Measurements from ENCODE around the gene DALRD3. TPM values are rescaled to one million over a fixed set of nuclear protein-coding genes. Genes with fewer than 3 reads are reported as not detected.

Gene DALRD3
- total RNA-seq, 2 donors from 2014 or later = 50.2 to 60.3 TPM

DNA sequence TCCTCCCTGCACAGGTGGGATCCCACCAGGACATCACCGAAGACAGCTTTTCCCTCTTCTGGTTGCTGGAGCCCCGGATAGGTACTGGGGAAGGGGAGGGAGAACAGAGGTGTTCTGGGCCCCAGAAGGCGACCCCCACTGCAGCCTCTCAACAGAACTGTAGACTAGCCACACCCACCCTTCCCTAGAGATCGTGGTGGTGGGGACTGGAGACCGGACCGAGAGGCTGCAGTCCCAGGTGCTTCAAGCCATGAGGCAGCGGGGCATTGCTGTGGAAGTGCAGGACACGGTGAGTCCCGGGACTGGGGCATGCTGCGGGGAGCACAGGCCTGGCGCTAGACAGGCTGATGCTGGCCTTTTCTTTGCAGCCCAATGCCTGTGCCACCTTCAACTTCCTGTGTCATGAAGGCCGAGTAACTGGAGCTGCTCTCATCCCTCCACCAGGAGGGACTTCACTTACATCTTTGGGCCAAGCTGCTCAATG lies 4.3 kb upstream of the DALRD3 start:
- DNase-seq (ENCODE audit: low spot score) = no peak
- Histone ChIP-seq H3K27ac (peak overlapping the region; percentile 99 to 100), H3K27me3 (replicated peaks; ENCODE audit: insufficient read depth) (no peaks in the 10 kb centered on the region), H3K9me3 (no peaks in the 10 kb centered on the region), H3K4me1 (replicated peaks) (no peaks in the 10 kb centered on the region), H3K4me3 (peak overlapping the region; percentile 79 to 86), H3K36me3 (peaks cover 7 to 8% of the 10 kb centered on the region in 2 donors)
- intact Hi-C loops (cut with DNase I) = loop anchor here (5.0 kb wide), 1 partner anchor 70 kb away; the partner anchor contains the start of gene QRICH1
- TF ChIP-seq POLR2AphosphoS5 (IDR thresholded peaks at IDR 0.05) = no peak
- no peak for TF ChIP-seq POLR2A (IDR thresholded peaks at IDR 0.05)
- TF ChIP-seq CTCF (IDR thresholded peaks at IDR 0.05) = no peak
- WGBS = 20% methylated on average over 11 of the region's 12 CpGs

DNA sequence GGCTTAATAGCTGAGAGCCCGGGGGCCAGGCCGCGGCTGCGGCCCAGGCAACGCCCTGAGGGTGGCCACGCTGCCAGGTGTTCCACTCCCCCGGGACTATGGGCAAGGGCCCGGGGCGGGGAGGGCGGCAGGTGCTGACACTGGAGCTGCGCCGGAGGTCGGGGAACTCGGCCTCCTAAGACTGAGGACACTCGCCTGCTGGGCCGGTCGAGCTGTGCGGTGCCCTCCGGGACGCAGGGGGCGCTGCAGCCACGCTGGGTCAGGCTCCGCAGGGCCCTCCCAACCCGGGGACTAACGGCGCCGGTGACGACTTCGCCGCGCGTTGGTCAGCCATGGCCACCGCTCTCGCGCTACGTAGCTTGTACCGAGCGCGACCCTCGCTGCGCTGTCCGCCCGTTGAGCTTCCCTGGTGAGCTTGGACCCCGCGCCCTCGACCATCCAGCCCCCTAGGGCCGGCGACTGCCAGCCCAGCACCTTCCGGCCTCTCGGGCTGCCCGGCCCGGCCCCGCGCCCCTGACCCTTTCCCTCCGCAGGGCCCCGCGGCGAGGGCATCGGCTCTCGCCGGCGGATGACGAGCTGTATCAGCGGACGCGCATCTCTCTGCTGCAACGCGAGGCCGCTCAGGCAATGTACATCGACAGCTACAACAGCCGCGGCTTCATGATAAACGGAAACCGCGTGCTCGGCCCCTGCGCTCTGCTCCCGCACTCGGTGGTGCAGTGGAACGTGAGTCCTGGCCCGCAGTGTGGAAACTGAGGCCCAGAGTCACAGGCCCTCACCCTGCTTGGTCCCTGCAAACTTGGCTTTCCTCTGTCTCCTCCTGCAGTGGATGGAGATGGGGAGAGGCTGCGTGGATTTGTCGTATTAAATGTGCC lies 3.7 kb upstream of the DALRD3 start, which contains the start of gene NDUFAF3:
Gene NDUFAF3, plus strand, starts transcription at position 309 of the 875 bp plus-strand sequence. Its CDS starts 24 bp downstream, at position 333.
- no peaks in the 10 kb centered on the region for H3K9me3 ChIP-seq
- DNase-seq (ENCODE audit: low spot score) = peak; percentile 87
- TF ChIP-seq POLR2AphosphoS5 (IDR thresholded peaks at IDR 0.05) (peak; percentile 48), CTCF (IDR thresholded peaks at IDR 0.05) (peak; percentile 85 to 99 (median 92)), POLR2A (IDR thresholded peaks at IDR 0.05) (peak; percentile 53)
- peak within 1 kb of the TSS; percentile 99 to 100 for H3K27ac ChIP-seq
- peaks cover 2% of the 10 kb centered on the region for H3K4me1 ChIP-seq (replicated peaks)
- 1% methylated on average over 30 of the region's 83 CpGs for WGBS
- peaks cover 7 to 8% of the 10 kb centered on the region in 2 donors for H3K36me3 ChIP-seq
- intact Hi-C loops (cut with DNase I) = loop anchor here (5.0 kb wide), 1 partner anchor 70 kb away; the partner anchor contains the start of gene QRICH1
- peak within 1 kb of the TSS; percentile 79 to 86 for H3K4me3 ChIP-seq
- no peaks in the 10 kb centered on the region for H3K27me3 ChIP-seq (replicated peaks; ENCODE audit: insufficient read depth)

DNA sequence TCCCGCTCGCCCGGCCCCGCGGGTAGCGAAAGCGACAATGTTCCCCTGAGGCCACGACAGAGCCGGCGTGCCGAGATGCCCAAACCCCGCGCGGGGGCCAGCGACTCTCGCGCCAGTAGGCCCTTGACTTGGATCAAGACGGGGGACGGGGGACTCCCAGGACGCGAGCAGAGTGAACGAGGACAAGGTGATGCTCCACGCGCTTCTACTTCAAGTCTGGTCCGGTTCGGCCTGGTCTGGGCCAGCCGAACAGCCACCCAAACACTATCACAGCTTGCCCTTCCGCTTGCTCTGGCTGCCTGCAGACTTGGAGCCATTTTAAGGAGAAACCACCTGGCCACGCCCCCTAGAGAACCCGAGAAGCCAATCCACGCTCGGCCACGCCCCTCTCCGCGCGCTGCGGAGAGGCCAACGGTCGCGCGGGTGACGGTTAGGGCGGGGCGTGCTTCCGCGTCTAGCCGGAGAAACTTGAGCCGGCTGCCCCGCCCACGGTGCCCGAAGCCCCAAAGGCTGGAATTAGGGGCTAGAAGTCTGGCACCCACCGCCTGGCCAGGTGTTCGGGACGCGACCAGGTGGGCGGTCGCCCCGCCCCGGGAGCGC lies 2.9 kb upstream of the DALRD3 start:
- H3K9me3 ChIP-seq = no peaks in the 10 kb centered on the region
- 0% methylated on average over 59 of the region's 60 CpGs for WGBS
- H3K27ac ChIP-seq = peak overlapping the region; percentile 99 to 100
- no peaks in the 10 kb centered on the region for H3K27me3 ChIP-seq (replicated peaks; ENCODE audit: insufficient read depth)
- intact Hi-C loops (cut with DNase I) = loop anchor here (5.0 kb wide), 1 partner anchor 71 kb away; the partner anchor contains the start of gene QRICH1
- peak overlapping the region; percentile 79 to 86 for H3K4me3 ChIP-seq
- peak; percentile 99 for TF ChIP-seq POLR2AphosphoS5 (IDR thresholded peaks at IDR 0.05)
- no peak for TF ChIP-seq CTCF (IDR thresholded peaks at IDR 0.05)
- TF ChIP-seq POLR2A (IDR thresholded peaks at IDR 0.05) = peak; percentile 99
- DNase-seq (ENCODE audit: low spot score) = peak; percentile 99
- peaks cover 3% of the 10 kb centered on the region for H3K4me1 ChIP-seq (replicated peaks)
- H3K36me3 ChIP-seq = peaks cover 7 to 8% of the 10 kb centered on the region in 2 donors

- Histone ChIP-seq H3K4me1 (replicated peaks) (peaks cover 3% of the 10 kb centered on the region), H3K27me3 (replicated peaks; ENCODE audit: insufficient read depth) (no peaks in the 10 kb centered on the region), H3K36me3 (peaks cover 7 to 10% of the 10 kb centered on the region in 2 donors), H3K9me3 (no peaks in the 10 kb centered on the region), H3K27ac (peak overlapping the region; percentile 99 to 100), H3K4me3 (peak overlapping the region; percentile 79 to 86)
- 2% methylated on average over 35 of the region's 51 CpGs for WGBS
- intact Hi-C loops (cut with DNase I) = loop anchor here (5.0 kb wide), 1 partner anchor 72 kb away; the partner anchor contains the start of gene QRICH1
- DNase-seq (ENCODE audit: low spot score) = no peak
- TF ChIP-seq CTCF (IDR thresholded peaks at IDR 0.05) (no peak), POLR2AphosphoS5 (IDR thresholded peaks at IDR 0.05) (no peak), POLR2A (IDR thresholded peaks at IDR 0.05) (no peak)
These were observed 2.2 kb upstream of the DALRD3 start for GRCh38 chr3:49020330-49021212.

All from prostate gland (tissue), 2 donors.